ENCODE measurements around the gene ORM2. TPM values are rescaled to one million over a fixed set of nuclear protein-coding genes. Genes with fewer than 3 reads are reported as not detected.
A peak's percentile ranks its signal among the peaks of the same experiment; 100 is the strongest.

Gene ORM2
- total and polyA plus RNA-seq, 7 donors = 0.68 TPM; not detected in 6

DNA sequence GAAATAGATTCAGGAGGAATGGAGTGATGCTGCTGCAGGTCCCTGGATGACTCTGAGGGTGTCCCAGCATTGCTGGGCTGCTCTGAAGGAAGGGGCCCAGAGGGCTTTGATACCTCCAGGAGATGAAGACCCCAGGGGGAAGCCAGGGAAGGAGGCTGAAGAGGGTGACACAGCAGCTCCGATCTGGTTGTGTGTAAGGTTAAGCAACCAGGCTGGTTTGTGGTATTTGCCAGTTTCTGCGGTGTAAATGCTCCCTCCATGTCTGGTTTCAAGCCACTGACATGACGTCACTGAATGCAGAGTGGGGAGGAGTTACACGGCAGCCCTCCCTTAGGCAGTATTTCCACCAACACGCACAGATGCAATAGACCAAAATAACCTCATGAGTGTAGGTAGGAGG is 46.7 kb upstream of the ORM2 start:
- WGBS, 3 donors = 70 to 73% (median 72%) methylated on average over 5 of the region's 5 CpGs
- intact Hi-C loops (cut with DNase I) = no loop called here
- H3K27ac ChIP-seq = no peak overlapping the region
- H3K4me1 ChIP-seq = no peaks in the 10 kb centered on the region
- H3K27me3 ChIP-seq (ENCODE audit: insufficient read depth in 3 of 3, low read length in 2 of 3) = no peaks in the 10 kb centered on the region
- ATAC-seq = no peak
- H3K9me3 ChIP-seq = no peaks in the 10 kb centered on the region
- H3K4me3 ChIP-seq = no peak overlapping the region
- peak in 1 of 2 donors; percentile 30 for DNase-seq
- peaks cover 0 to 6% of the 10 kb centered on the region in 2 donors for H3K36me3 ChIP-seq (ENCODE audit: insufficient read depth in 1 of 2, low read depth in 1 of 2)
- TF ChIP-seq, protein P1, sequence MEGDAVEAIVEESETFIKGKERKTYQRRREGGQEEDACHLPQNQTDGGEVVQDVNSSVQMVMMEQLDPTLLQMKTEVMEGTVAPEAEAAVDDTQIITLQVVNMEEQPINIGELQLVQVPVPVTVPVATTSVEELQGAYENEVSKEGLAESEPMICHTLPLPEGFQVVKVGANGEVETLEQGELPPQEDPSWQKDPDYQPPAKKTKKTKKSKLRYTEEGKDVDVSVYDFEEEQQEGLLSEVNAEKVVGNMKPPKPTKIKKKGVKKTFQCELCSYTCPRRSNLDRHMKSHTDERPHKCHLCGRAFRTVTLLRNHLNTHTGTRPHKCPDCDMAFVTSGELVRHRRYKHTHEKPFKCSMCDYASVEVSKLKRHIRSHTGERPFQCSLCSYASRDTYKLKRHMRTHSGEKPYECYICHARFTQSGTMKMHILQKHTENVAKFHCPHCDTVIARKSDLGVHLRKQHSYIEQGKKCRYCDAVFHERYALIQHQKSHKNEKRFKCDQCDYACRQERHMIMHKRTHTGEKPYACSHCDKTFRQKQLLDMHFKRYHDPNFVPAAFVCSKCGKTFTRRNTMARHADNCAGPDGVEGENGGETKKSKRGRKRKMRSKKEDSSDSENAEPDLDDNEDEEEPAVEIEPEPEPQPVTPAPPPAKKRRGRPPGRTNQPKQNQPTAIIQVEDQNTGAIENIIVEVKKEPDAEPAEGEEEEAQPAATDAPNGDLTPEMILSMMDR (IDR thresholded peaks at IDR 0.05) = no peak

DNA sequence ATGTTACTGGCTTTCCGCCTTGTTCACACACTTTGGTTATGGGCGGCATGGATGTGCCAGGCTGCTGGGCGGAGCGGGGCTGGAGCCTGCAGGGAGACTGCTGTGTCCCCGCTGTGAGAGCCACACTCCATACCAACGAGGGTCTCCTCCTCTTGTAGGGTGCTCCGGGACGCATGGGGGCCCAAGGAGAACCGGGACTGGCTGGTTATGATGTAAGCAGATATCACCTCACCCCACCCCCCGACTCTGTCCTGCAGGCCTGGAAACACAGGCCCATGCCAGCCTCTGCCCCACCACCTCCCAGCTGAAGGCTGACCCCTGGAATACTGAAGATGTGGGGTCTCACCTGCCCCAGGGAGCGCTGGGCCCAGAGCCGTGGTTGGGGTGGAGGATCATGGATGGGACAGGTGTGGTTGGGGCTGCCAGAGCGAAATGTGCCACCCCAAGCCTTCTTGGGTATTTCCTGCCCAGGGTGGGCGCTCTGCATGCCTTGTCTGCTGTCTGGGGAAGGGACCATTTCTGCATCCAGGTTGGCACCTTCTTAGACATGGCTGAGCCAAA is 46.0 kb upstream of the ORM2 start:
- Histone ChIP-seq H3K4me1 (no peaks in the 10 kb centered on the region), H3K27ac (no peak overlapping the region), H3K36me3 (ENCODE audit: insufficient read depth in 1 of 2, low read depth in 1 of 2) (peaks cover 0 to 6% of the 10 kb centered on the region in 2 donors), H3K4me3 (no peak overlapping the region), H3K27me3 (ENCODE audit: insufficient read depth in 3 of 3, low read length in 2 of 3) (no peaks in the 10 kb centered on the region), H3K9me3 (no peaks in the 10 kb centered on the region)
- 91 to 95% (median 93%) methylated on average over 14 of the region's 14 CpGs for WGBS, 3 donors
- TF ChIP-seq, protein P1 (IDR thresholded peaks at IDR 0.05) = no peak
- DNase-seq = peak; percentile 4 to 42
- no peak for ATAC-seq
- intact Hi-C loops (cut with DNase I) = no loop called here

DNA sequence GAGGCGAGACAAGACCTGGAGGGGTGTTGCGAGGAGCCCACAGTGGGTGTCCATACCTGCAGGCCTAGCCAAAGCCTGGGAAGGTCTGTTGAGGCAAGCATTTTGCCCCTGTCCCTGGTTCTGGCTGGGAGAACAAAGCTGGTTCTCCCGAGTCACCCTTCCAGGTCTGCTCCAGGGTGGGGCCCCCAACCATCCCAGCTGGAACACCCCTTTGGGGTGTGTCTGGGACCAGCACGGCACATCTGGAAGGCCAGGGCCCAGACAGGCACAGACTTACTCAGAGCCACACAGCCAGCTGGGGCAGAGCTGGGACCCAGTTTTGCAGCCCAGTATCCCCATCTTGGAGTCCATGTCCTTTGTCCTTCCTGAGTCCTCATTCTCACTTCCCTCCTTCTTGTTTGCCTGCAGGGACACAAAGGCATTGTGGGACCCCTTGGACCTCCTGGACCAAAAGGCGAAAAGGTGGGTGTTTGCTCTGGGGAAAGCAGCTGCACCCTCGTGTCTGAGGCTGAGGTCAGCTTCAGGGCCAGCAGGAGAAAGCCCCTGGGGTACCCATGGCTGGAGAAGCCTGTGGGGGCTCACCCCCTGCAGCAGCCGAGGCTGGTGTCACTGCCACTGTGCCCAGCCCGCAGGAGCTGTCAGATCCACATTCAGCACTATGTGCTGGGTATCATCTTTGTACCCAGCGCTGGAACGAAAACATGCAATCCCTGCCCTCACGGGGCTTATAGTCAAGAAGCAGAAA is 45.2 kb upstream of the ORM2 start:
- WGBS, 3 donors = 94 to 96% (median 95%) methylated on average over 10 to 11 of the region's 11 CpGs
- no peak overlapping the region for H3K4me3 ChIP-seq
- ATAC-seq = no peak
- TF ChIP-seq, protein P1 (IDR thresholded peaks at IDR 0.05) = no peak
- DNase-seq = peak; percentile 8 to 34
- peaks cover 0 to 6% of the 10 kb centered on the region in 2 donors for H3K36me3 ChIP-seq (ENCODE audit: insufficient read depth in 1 of 2, low read depth in 1 of 2)
- no peaks in the 10 kb centered on the region for H3K4me1 ChIP-seq
- no peaks in the 10 kb centered on the region for H3K9me3 ChIP-seq
- H3K27ac ChIP-seq = no peak overlapping the region
- H3K27me3 ChIP-seq (ENCODE audit: insufficient read depth in 3 of 3, low read length in 2 of 3) = no peaks in the 10 kb centered on the region
- intact Hi-C loops (cut with DNase I) = no loop called here

DNA sequence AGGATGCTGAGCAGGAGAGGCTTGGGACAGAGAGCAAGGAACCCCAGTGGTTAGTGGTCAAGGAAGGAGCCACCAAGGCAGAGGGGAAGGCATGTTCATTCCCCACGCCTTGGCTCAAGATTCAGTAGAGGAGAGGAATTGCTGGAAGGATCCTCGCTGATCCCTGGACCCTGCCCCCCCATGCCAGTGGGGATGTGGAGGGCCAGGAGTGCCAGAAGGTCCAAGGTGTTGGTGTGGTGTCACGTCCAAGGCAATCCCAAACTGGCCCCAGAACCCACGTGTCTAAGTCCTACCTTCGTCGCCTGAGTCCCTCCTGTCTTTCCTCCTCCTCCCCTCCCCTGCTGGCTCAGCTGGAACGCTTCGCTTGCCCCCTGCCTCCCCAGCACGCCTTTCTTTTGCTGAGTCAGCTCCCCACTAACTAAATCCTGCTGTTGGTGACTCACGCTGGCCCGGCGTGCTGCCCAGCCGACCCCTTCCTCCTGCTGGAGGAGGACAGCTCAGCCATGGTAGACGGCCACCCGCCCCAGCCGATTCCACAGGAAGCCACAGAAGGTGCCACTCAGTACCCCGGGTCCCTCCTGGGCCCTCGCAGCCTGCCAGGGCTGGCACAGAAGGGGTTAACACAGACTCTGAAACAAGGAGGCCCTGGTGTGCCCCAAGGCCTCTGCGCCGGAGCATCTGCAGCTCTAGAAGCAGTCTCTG is 44.4 kb upstream of the ORM2 start:
- DNase-seq (peak; percentile 14 to 50), ATAC-seq (no peak)
- WGBS, 3 donors = 74 to 78% (median 76%) methylated on average over 20 of the region's 20 CpGs

More for the DNA sequence above, 44.4 kb upstream of the ORM2 start:
- TF ChIP-seq, protein P1 (IDR thresholded peaks at IDR 0.05) = no peak
- intact Hi-C loops (cut with DNase I) = no loop called here
- Histone ChIP-seq H3K36me3 (ENCODE audit: insufficient read depth in 1 of 2, low read depth in 1 of 2) (peaks cover 0 to 6% of the 10 kb centered on the region in 2 donors), H3K4me3 (no peak overlapping the region), H3K27me3 (ENCODE audit: insufficient read depth in 3 of 3, low read length in 2 of 3) (no peaks in the 10 kb centered on the region), H3K27ac (no peak overlapping the region), H3K9me3 (no peaks in the 10 kb centered on the region), H3K4me1 (no peaks in the 10 kb centered on the region)

Data from psoas muscle (tissue), 8 donors.